Mesenchymal stem cell (in vitro differentiated cells and primary cell): Measurements from ENCODE around the gene VPS50.

Source experiments
- DNase-seq: peaks from one replicate; pipeline ENCODE4 v3.0.0-alpha.2; 2013
- H2AFZ ChIP-seq: one replicate; pipeline ENCODE4 v1.6.1; 2013; ENCODE audit warnings: low read depth, mild to moderate bottlenecking, control low read depth, inconsistent platforms, low read length, moderate library complexity
- H2AK5ac ChIP-seq: 2 replicates; pipeline ENCODE4 v1.6.1; 2013; ENCODE audit warnings: low read length, moderate library complexity, mild to moderate bottlenecking, inconsistent platforms; ENCODE audit not compliant: severe bottlenecking
- H2BK120ac ChIP-seq: one replicate; pipeline ENCODE4 v1.6.1; 2013; ENCODE audit warnings: low read depth, mild to moderate bottlenecking, inconsistent platforms, low read length, moderate library complexity
- H2BK12ac ChIP-seq, 2 experiments: one replicate each; pipeline ENCODE4 v1.6.1; 2013; ENCODE audit warnings: inconsistent platforms in 2 of 2, low read length in 2 of 2, mild to moderate bottlenecking in 2 of 2, moderate library complexity in 2 of 2, control low read depth in 1 of 2
- H2BK15ac ChIP-seq: one replicate; pipeline ENCODE4 v1.6.1; 2013; ENCODE audit warnings: mild to moderate bottlenecking, low read depth, inconsistent platforms; ENCODE audit not compliant: poor library complexity, severe bottlenecking
- H2BK5ac ChIP-seq: 2 replicates; pipeline ENCODE4 v1.6.1; 2013; ENCODE audit warnings: low read depth, mild to moderate bottlenecking, low read length, control low read depth, inconsistent platforms; ENCODE audit not compliant: poor library complexity, severe bottlenecking
- H3K14ac ChIP-seq, 2 experiments: one replicate each; pipeline ENCODE4 v1.6.1; 2013; ENCODE audit warnings: inconsistent platforms in 2 of 2, low read length in 2 of 2, control low read depth in 1 of 2, mild to moderate bottlenecking in 1 of 2, moderate library complexity in 1 of 2
- H3K18ac ChIP-seq, 2 experiments: one replicate each; pipeline ENCODE4 v1.6.1; 2013; ENCODE audit warnings: inconsistent platforms in 2 of 2, low read length in 2 of 2, control low read depth in 1 of 2, low read depth in 1 of 2, mild to moderate bottlenecking in 1 of 2
- H3K23ac ChIP-seq, 2 experiments: one replicate each; pipeline ENCODE4 v1.6.1; 2013; ENCODE audit warnings: inconsistent platforms in 2 of 2, low read length in 2 of 2, mild to moderate bottlenecking in 2 of 2, moderate library complexity in 2 of 2, control low read depth in 1 of 2
- H3K27ac ChIP-seq: 2 replicates; pipeline ENCODE4 v1.5.1; 2013; ENCODE audit warnings: mild to moderate bottlenecking, moderate library complexity, low read length, control low read depth, inconsistent platforms; ENCODE audit not compliant: poor library complexity, severe bottlenecking
- H3K27me3 ChIP-seq, 2 experiments: 2 replicates each; pipeline versions ENCODE4 v1.6.1 to v1.7.0; 2013; ENCODE audit warnings: low read length in 2 of 2, mild to moderate bottlenecking in 2 of 2, moderate library complexity in 2 of 2, control low read depth in 1 of 2, inconsistent platforms in 1 of 2; ENCODE audit not compliant: control insufficient read depth in 1 of 2, insufficient read depth in 1 of 2
- H3K36me3 ChIP-seq, 2 experiments: 2 replicates each; pipeline versions ENCODE4 v1.6.1 to v1.7.0; 2013; ENCODE audit warnings: low read length in 2 of 2, control low read depth in 1 of 2, inconsistent platforms in 1 of 2, low read depth in 1 of 2, mild to moderate bottlenecking in 1 of 2; ENCODE audit not compliant: insufficient read depth in 2 of 2, control insufficient read depth in 1 of 2
- H3K4ac ChIP-seq, 2 experiments: one replicate each; pipeline ENCODE4 v1.6.1; 2013; ENCODE audit warnings: inconsistent platforms in 2 of 2, low read length in 2 of 2, mild to moderate bottlenecking in 2 of 2, moderate library complexity in 2 of 2, control low read depth in 1 of 2, low read depth in 1 of 2
- H3K4me1 ChIP-seq: 2 replicates; pipeline ENCODE4 v1.6.1; 2013; ENCODE audit warnings: low read depth, low read length, control low read depth; ENCODE audit not compliant: control insufficient read depth, insufficient read depth
- H3K4me2 ChIP-seq: 2 replicates; pipeline ENCODE4 v1.6.1; 2013; ENCODE audit warnings: low read length, mild to moderate bottlenecking, inconsistent platforms; ENCODE audit not compliant: poor library complexity, severe bottlenecking
- H3K4me3 ChIP-seq, 2 experiments: 2 replicates each; pipeline versions ENCODE4 v1.5.1 to v1.7.0; 2013; ENCODE audit warnings: low read length in 2 of 2, mild to moderate bottlenecking in 2 of 2, control low read depth in 1 of 2, low read depth in 1 of 2; ENCODE audit not compliant: insufficient read depth in 1 of 2
- H3K79me1 ChIP-seq: replicated peaks from 2 replicates; pipeline ENCODE4 v1.6.1; 2013; ENCODE audit warnings: mild to moderate bottlenecking, control low read depth, low read length, inconsistent platforms; ENCODE audit not compliant: poor library complexity, severe bottlenecking
- H3K9ac ChIP-seq: 2 replicates; pipeline ENCODE4 v1.7.0; 2013; ENCODE audit warnings: mild to moderate bottlenecking, low read length, moderate library complexity
- H3K9me3 ChIP-seq: 2 replicates; pipeline ENCODE4 v1.7.0; 2013; ENCODE audit warnings: mild to moderate bottlenecking, low read length; ENCODE audit not compliant: control insufficient read depth
- H4K8ac ChIP-seq: one replicate; pipeline ENCODE4 v1.6.1; 2013; ENCODE audit warnings: inconsistent platforms, mild to moderate bottlenecking, low read length, moderate library complexity
- H4K91ac ChIP-seq: one replicate; pipeline ENCODE4 v1.6.1; 2013; ENCODE audit warnings: mild to moderate bottlenecking, low read length, inconsistent platforms
- WGBS: methylation state at CpG from one replicate; pipeline ENCODE4 v1.1.7; 2013; ENCODE audit warnings: mixed read lengths; 5-methylcytosine and 5-hydroxymethylcytosine counted together

Gene VPS50

DNA sequence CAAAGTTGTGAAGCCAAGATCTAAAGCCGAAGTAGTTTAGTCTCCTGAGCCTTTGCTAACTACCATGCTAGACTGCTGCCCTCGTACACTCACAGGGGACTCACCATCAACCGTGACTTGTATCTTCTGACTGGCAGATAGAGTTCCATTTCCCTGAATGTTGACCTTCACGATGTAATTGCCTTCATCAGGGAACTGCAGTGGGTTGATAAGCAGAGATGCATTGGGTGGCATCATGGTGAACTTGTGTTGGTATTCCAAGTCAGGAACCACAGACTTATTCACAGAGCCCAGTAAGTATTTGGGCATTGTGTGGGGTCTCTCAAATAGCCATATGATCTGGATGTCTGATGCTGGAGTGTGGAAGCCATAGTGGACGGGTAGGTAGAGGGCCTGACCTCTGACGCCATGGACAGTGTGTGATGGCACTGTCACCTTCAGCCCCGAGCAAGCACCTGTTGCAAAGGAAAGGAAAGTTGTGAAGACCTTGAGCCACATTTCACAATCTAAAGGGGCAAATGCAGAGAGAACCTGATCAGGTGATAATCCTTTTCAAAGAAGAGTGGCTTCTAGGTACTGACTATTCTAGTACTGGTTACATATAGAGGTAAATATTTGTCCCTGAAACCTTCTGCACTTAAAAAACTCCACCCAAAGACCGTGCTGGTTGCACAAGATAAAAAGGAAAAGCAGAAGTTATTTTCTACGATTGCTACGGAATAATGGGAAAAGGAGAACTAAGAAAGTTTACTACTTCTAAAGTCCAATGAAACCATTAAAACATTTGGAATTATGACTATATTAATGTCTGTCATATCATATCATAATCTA is 13.0 kb upstream of the VPS50 start:
- no peak overlapping the region for H2BK12ac ChIP-seq
- H3K4me3 ChIP-seq = no peak overlapping the region
- no peak overlapping the region for H2BK120ac ChIP-seq
- no peak overlapping the region for H2BK5ac ChIP-seq
- no peak overlapping the region for H3K9ac ChIP-seq
- no peak overlapping the region for H3K4ac ChIP-seq
- no peak overlapping the region for H2BK15ac ChIP-seq
- no peak overlapping the region for H3K4me2 ChIP-seq
- H3K9me3 ChIP-seq = no peaks in the 10 kb centered on the region
- no peak overlapping the region for H3K27ac ChIP-seq
- no peak overlapping the region for H3K23ac ChIP-seq
- H3K14ac ChIP-seq = no peak overlapping the region
- H3K79me1 ChIP-seq = no peaks in the 10 kb centered on the region
- peaks cover 24 to 33% of the 10 kb centered on the region in 2 experiments for H3K27me3 ChIP-seq
- H2AFZ ChIP-seq = no peak overlapping the region
- H4K8ac ChIP-seq = no peak overlapping the region
- no peak overlapping the region for H4K91ac ChIP-seq
- H2AK5ac ChIP-seq = no peak overlapping the region
- DNase-seq = no peak
- no peaks in the 10 kb centered on the region for H3K36me3 ChIP-seq
- no peak overlapping the region for H3K18ac ChIP-seq
- WGBS = 77% methylated on average over 7 of the region's 10 CpGs
- H3K4me1 ChIP-seq = no peaks in the 10 kb centered on the region

DNA sequence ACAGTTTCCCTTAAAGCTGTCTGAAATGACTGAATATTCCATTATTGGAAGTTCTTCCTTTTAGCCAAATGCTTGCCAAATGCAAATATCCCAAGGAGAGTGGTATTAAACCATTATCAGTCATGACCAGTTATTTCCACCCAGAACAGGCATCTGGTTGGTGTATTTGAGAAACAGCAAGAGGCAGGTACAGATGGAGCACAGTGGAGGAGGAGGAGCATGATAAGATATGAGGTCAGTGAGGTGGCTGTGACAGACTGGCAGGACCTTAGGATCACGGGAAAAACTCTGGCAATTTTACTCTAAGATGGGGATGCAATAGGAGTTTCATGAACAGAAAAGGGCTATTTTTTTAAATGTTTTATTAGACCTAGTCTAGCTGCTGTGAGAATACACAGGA is 12.3 kb upstream of the VPS50 start:
- H2BK5ac ChIP-seq = no peak overlapping the region
- H3K27me3 ChIP-seq = peaks cover 20 to 33% of the 10 kb centered on the region in 2 experiments
- H3K79me1 ChIP-seq = no peaks in the 10 kb centered on the region
- H3K4ac ChIP-seq = no peak overlapping the region
- no peak overlapping the region for H3K23ac ChIP-seq
- no peak overlapping the region for H2AFZ ChIP-seq
- no peak overlapping the region for H3K18ac ChIP-seq
- no peak overlapping the region for H4K91ac ChIP-seq
- WGBS = 57% methylated on average over 1 of the region's 1 CpG
- H2AK5ac ChIP-seq = no peak overlapping the region
- H2BK120ac ChIP-seq = no peak overlapping the region
- H3K4me2 ChIP-seq = no peak overlapping the region
- DNase-seq = no peak
- H3K4me3 ChIP-seq = no peak overlapping the region
- no peaks in the 10 kb centered on the region for H3K4me1 ChIP-seq
- no peak overlapping the region for H3K14ac ChIP-seq
- H2BK12ac ChIP-seq = no peak overlapping the region
- H3K27ac ChIP-seq = no peak overlapping the region
- no peak overlapping the region for H3K9ac ChIP-seq
- H4K8ac ChIP-seq = no peak overlapping the region
- no peaks in the 10 kb centered on the region for H3K36me3 ChIP-seq
- H3K9me3 ChIP-seq = no peaks in the 10 kb centered on the region
- H2BK15ac ChIP-seq = no peak overlapping the region

DNA sequence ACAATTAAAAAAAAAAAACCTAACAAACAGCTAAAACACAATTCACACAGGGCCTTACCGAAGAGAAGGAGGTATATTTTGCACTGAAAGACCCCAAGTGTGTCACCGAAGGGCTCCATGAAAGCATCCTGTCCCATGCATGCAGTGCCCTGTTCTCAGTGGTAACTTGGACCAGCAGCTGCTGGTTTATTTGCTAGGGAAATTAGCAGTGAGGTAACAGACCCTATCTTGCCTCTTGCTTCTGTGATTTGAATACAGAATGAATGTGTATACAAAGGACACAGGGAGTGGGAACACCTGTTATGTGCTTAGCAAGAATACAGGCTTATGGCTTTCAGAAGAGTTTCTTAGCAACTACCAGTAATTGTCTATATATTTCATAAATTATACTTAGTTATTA is 5.9 kb upstream of the VPS50 start, which contains the start of gene HEPACAM2:
HEPACAM2 (minus strand) TSS at position 160 of the 400 bp plus-strand sequence.
- Histone ChIP-seq H3K79me1 (no peaks in the 10 kb centered on the region), H4K8ac (no peak within 1 kb of the TSS), H3K27me3 (no peaks in the 10 kb centered on the region), H3K9me3 (no peaks in the 10 kb centered on the region), H3K14ac (no peak within 1 kb of the TSS), H3K4me3 (no peak within 1 kb of the TSS), H3K36me3 (no peaks in the 10 kb centered on the region), H3K4me2 (no peak within 1 kb of the TSS), H3K27ac (no peak within 1 kb of the TSS), H2BK120ac (no peak within 1 kb of the TSS), H4K91ac (no peak within 1 kb of the TSS), H2BK5ac (no peak within 1 kb of the TSS), H3K23ac (no peak within 1 kb of the TSS), H2AK5ac (no peak within 1 kb of the TSS), H2AFZ (no peak within 1 kb of the TSS), H3K18ac (no peak within 1 kb of the TSS), H3K9ac (no peak within 1 kb of the TSS), H2BK12ac (no peak within 1 kb of the TSS), H2BK15ac (no peak within 1 kb of the TSS), H3K4ac (no peak within 1 kb of the TSS), H3K4me1 (no peaks in the 10 kb centered on the region)
- DNase-seq = no peak
- 72% methylated on average over 2 of the region's 2 CpGs for WGBS

DNA sequence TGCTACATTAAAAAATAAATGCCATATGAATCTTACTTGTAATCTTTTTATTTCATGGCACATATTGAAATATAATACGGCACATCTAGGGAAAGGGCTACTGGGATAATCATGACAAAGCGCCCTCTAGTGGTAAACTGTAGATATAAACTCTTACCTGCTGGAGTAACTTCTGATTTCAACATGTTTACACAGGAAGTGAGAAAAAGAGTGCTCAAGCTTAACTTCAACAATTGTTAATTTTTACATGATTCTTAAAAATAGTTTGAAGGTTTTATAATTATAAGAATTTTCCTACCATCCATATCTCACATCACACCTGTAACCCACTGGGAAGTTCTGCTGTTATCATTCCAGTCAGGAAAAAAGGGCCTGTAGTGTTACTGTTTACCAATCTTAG is 3.9 kb upstream of the VPS50 start:
- peak; percentile 68 for DNase-seq
- H3K79me1 ChIP-seq = peaks cover 5% of the 10 kb centered on the region
- H2AK5ac ChIP-seq = no peak overlapping the region
- peaks cover 1% of the 10 kb centered on the region for H3K4me1 ChIP-seq
- no peak overlapping the region for H3K14ac ChIP-seq
- no peaks in the 10 kb centered on the region for H3K9me3 ChIP-seq
- H2BK15ac ChIP-seq = no peak overlapping the region
- H2AFZ ChIP-seq = no peak overlapping the region
- no peaks in the 10 kb centered on the region for H3K36me3 ChIP-seq
- no peak overlapping the region for H3K4me2 ChIP-seq
- no peaks in the 10 kb centered on the region for H3K27me3 ChIP-seq
- WGBS = no CpG with 5 or more reads among the region's 2 CpGs
- peak overlapping the region; percentile 16 for H3K9ac ChIP-seq
- H4K91ac ChIP-seq = no peak overlapping the region
- no peak overlapping the region for H2BK120ac ChIP-seq
- no peak overlapping the region for H3K4ac ChIP-seq
- no peak overlapping the region for H4K8ac ChIP-seq
- H3K18ac ChIP-seq = no peak overlapping the region
- H3K4me3 ChIP-seq = no peak overlapping the region
- no peak overlapping the region for H3K23ac ChIP-seq
- no peak overlapping the region for H3K27ac ChIP-seq
- no peak overlapping the region for H2BK5ac ChIP-seq
- H2BK12ac ChIP-seq = no peak overlapping the region
